NCI-H82 (cell line): ENCODE results near the gene NUDCD3.

Experiments
- DNase-seq: peaks from one replicate; lab custom pipeline; 2025; lab: John Stamatoyannopoulos, UW

Gene NUDCD3

GRCh38 chr7:44477938-44478337 lies 12.5 kb downstream of the NUDCD3 start:
- DNase-seq, result no peak

GRCh38 chr7:44477063-44477830 lies 13.2 kb downstream of the NUDCD3 start:
- DNase-seq, result peak; percentile 77

- no peak for DNase-seq
Measured at GRCh38 chr7:44476313-44476712, 14.1 kb downstream of the NUDCD3 start.

- no peak for DNase-seq
Measured at GRCh38 chr7:44473295-44473694, 17.2 kb downstream of the NUDCD3 start.

- no peak for DNase-seq
Measured at GRCh38 chr7:44472843-44473242, 17.6 kb downstream of the NUDCD3 start.

- no peak for DNase-seq
Measured at GRCh38 chr7:44471850-44472249, 18.6 kb downstream of the NUDCD3 start.

- no peak for DNase-seq
Measured at GRCh38 chr7:44471436-44471835, 19.0 kb downstream of the NUDCD3 start.

GRCh38 chr7:44470628-44471245 lies 19.7 kb downstream of the NUDCD3 start:
- no peak for DNase-seq

GRCh38 chr7:44470135-44470479 lies 20.4 kb downstream of the NUDCD3 start:
- no peak for DNase-seq

- no peak for DNase-seq
Measured at GRCh38 chr7:44469461-44470134, 20.9 kb downstream of the NUDCD3 start.

- no peak for DNase-seq
Measured at GRCh38 chr7:44467217-44467548, 23.3 kb downstream of the NUDCD3 start.

GRCh38 chr7:44466300-44467216 lies 23.9 kb downstream of the NUDCD3 start:
- no peak for DNase-seq

GRCh38 chr7:44465490-44465889 lies 25.0 kb downstream of the NUDCD3 start:
- DNase-seq, result no peak

- DNase-seq, result no peak
Measured at GRCh38 chr7:44463169-44463808, 27.2 kb downstream of the NUDCD3 start.

GRCh38 chr7:44461387-44461786 lies 29.1 kb downstream of the NUDCD3 start:
- DNase-seq, result no peak

GRCh38 chr7:44460325-44460724 lies 30.1 kb downstream of the NUDCD3 start:
- DNase-seq, result no peak

- DNase-seq, result no peak
Measured at GRCh38 chr7:44455155-44455554, 35.3 kb downstream of the NUDCD3 start.

- no peak for DNase-seq
Measured at GRCh38 chr7:44454348-44454747, 36.1 kb downstream of the NUDCD3 start.

- DNase-seq, result no peak
Measured at GRCh38 chr7:44451123-44451522, 39.3 kb downstream of the NUDCD3 start.

GRCh38 chr7:44449584-44449928 lies 40.9 kb downstream of the NUDCD3 start:
- no peak for DNase-seq

- DNase-seq, result no peak
Measured at GRCh38 chr7:44448922-44449583, 41.4 kb downstream of the NUDCD3 start.
